GM12878 (cell line): ENCODE data around the gene CTSD. TPM values are rescaled to one million over a fixed set of nuclear protein-coding genes. Genes with fewer than 3 reads are reported as not detected.
A peak's percentile ranks its signal among the peaks of the same experiment; 100 is the strongest.

Source experiments
- ATAC-seq: fragments of 200-7000 bp; cut with Tn5 transposase; 3 replicates; pipeline ENCODE4 v1.9.1; 2020; ENCODE audit warnings: mild to moderate bottlenecking, moderate library complexity
- BruUV-seq: library from RNA; stranded (reverse); fragments of 400-500 nt; replicated peaks from 2 replicates; lab custom pipeline; 2021; lab: Mats Ljungman, UMichigan
- CTCF ChIA-PET: fragments of 300-600 bp; sonication (Branson Sonifier 250); formaldehyde crosslinking; extraction: SDS; loops from one replicate; lab custom pipeline; 2021; ENCODE audit warnings: inconsistent platforms; lab: Yijun Ruan, JAX
- POLR2A ChIA-PET: fragments of 350-600 bp; formaldehyde crosslinking; extraction: SDS; loops from one replicate; lab custom pipeline; 2021; ENCODE audit warnings: inconsistent platforms; lab: Charles Lee
- RAD21 ChIA-PET: fragments of 300-600 bp; sonication (Branson Sonifier 250); formaldehyde crosslinking; loops from one replicate; lab custom pipeline; 2023; ENCODE audit warnings: antibody characterized with exemption; ENCODE audit not compliant: unreplicated experiment; lab: Charles Lee
- SMC1A ChIA-PET: fragments of 300-600 bp; sonication (Branson Sonifier 250); formaldehyde crosslinking; loops from one replicate; lab custom pipeline; 2023; ENCODE audit not compliant: unreplicated experiment, uncharacterized antibody; lab: Charles Lee
- DNase-seq: peaks from one replicate; pipeline ENCODE4 v3.0.0-alpha.2; 2011; ENCODE audit warnings: low read depth, low spot score
- FAIRE-seq: peaks from 3 replicates; lab custom pipeline; 2011; peaks lifted over from hg19 to GRCh38; lab: Jason Lieb, UNC
- H2AFZ ChIP-seq: 2 replicates; pipeline ENCODE4 v1.6.0; 2011; ENCODE audit warnings: low read depth, low read length, control low read depth; ENCODE audit not compliant: control insufficient read depth
- H3K27ac ChIP-seq: 2 replicates; pipeline ENCODE4 v1.5.1; 2011; ENCODE audit warnings: control low read depth; ENCODE audit not compliant: control insufficient read depth, insufficient read depth
- H3K27me3 ChIP-seq, 2 experiments: replicated peaks in 1 of 2; 2 replicates each; pipeline versions ENCODE4 v1.6.0 to v1.6.1; 2011; ENCODE audit warnings: low read length in 1 of 2; ENCODE audit not compliant: control insufficient read depth in 2 of 2, insufficient read depth in 2 of 2
- H3K36me3 ChIP-seq, 2 experiments: 2 replicates each; pipeline ENCODE4 v1.5.1; 2011; ENCODE audit warnings: low read length in 1 of 2; ENCODE audit not compliant: control insufficient read depth in 2 of 2, insufficient read depth in 2 of 2
- H3K4me1 ChIP-seq: 2 replicates; pipeline ENCODE4 v1.6.1; 2011; ENCODE audit warnings: mild to moderate bottlenecking, low read length, moderate library complexity, mixed read lengths; ENCODE audit not compliant: control insufficient read depth, insufficient read depth
- H3K4me2 ChIP-seq: 2 replicates; pipeline ENCODE4 v1.6.0; 2011; ENCODE audit warnings: control low read depth; ENCODE audit not compliant: control insufficient read depth, insufficient read depth
- H3K4me3 ChIP-seq: fragments of 200-600 bp; sonication (generic); 2 replicates; pipeline ENCODE4 v1.5.1; 2016
- H3K79me2 ChIP-seq: 2 replicates; pipeline ENCODE4 v1.6.0; 2011; ENCODE audit warnings: low read length; ENCODE audit not compliant: control insufficient read depth, insufficient read depth
- H3K9ac ChIP-seq: 2 replicates; pipeline ENCODE4 v1.8.0; 2011; ENCODE audit warnings: low read length, control low read depth, mixed read lengths; ENCODE audit not compliant: control insufficient read depth, insufficient read depth
- H3K9me3 ChIP-seq: replicated peaks from 3 replicates; pipeline ENCODE4 v1.5.1; 2011; ENCODE audit warnings: mild to moderate bottlenecking, low read length; ENCODE audit not compliant: control insufficient read depth, insufficient read depth
- H4K20me1 ChIP-seq: 2 replicates; pipeline ENCODE4 v1.6.0; 2011; ENCODE audit not compliant: control insufficient read depth, insufficient read depth
- ATF3 ChIP-seq: IDR thresholded peaks from 2 replicates; pipeline ENCODE4 v1.6.1; 2011; ENCODE audit warnings: low read depth, mild to moderate bottlenecking, low read length, moderate library complexity, borderline replicate concordance; ENCODE audit errors: extremely low read depth
- BCLAF1 ChIP-seq: fragments of 450-650 bp; IDR thresholded peaks from 2 replicates; pipeline ENCODE4 v1.6.1; 2017; ENCODE audit warnings: antibody characterized with exemption, mild to moderate bottlenecking, moderate library complexity
- CREM ChIP-seq: IDR thresholded peaks from 2 replicates; pipeline ENCODE4 v1.6.1; 2014; ENCODE audit warnings: antibody characterized with exemption, low read depth
- IKZF1 ChIP-seq: fragments of 450-650 bp; conservative IDR thresholded peaks from 2 replicates; pipeline ENCODE4 v1.6.1; 2017; ENCODE audit warnings: antibody characterized with exemption, mild to moderate bottlenecking
- KDM1A ChIP-seq: fragments of 200-600 bp; sonication (generic); IDR thresholded peaks from 2 replicates; pipeline ENCODE4 v1.6.1; 2016; ENCODE audit warnings: borderline replicate concordance
- MEF2A ChIP-seq: IDR thresholded peaks from 2 replicates; pipeline ENCODE4 v1.6.1; 2011; ENCODE audit warnings: low read depth, mild to moderate bottlenecking, low read length, moderate library complexity; ENCODE audit not compliant: insufficient read depth
- RELA ChIP-seq: fragments of 450-650 bp; IDR thresholded peaks from 2 replicates; pipeline ENCODE4 v1.8.0; 2014; ENCODE audit warnings: borderline replicate concordance; ENCODE audit not compliant: partially characterized antibody
- ZSCAN29 ChIP-seq: fragments of 450-650 bp; IDR thresholded peaks from 2 replicates; pipeline ENCODE4 v1.6.1; 2017; ENCODE audit warnings: mild to moderate bottlenecking, moderate library complexity
- WGBS: methylation state at CpG from one replicate; pipeline ENCODE4 v1.1.6; 2016; ENCODE audit warnings: low lambda C conversion rate; ENCODE audit not compliant: insufficient replicate concordance, insufficient coverage; ENCODE audit errors: missing lambda C conversion rate; 5-methylcytosine and 5-hydroxymethylcytosine counted together
- in situ Hi-C: fragments of 300-500 bp; cut with MboI; formaldehyde crosslinking; loops from 9 replicates; pipeline ENCODE4 v1.14.3; 2018; ENCODE audit warnings: mixed read lengths
- intact Hi-C: fragments of 100-400 bp; cut with micrococcal nuclease; formaldehyde crosslinking; loops from one replicate; pipeline ENCODE4 v1.14.2; 2022; ENCODE audit not compliant: unreplicated experiment
- polyA plus RNA-seq, 11 experiments: library from polyadenylated mRNA; depleted of rRNA in 4 of 11; unstranded in 6 of 11; stranded (reverse) in 5 of 11; fragments of >200 nt; fragmentation: Nextera tagmentation in 4 of 11; fragmentation: Illumina TruSeq in 1 of 11; extraction: Ambion mirVana in 4 of 11; extraction: Trizol in 1 of 11; gene quantifications; 1 replicate in 1 of 11; 2 replicates in 10 of 11; pipeline versions ENCODE4 v1.2.1 to v1.2.3, GENCODE V29; 2011 to 2016; ENCODE audit warnings: inconsistent platforms in 2 of 11, missing spikeins in 2 of 11, low read depth in 1 of 11
- total RNA-seq, 4 experiments: library from RNA; depleted of rRNA in 3 of 4; stranded (reverse); fragments of >200 nt in 3 of 4; fragmentation: Illumina TruSeq in 1 of 4; extraction: Trizol in 1 of 4; gene quantifications; 2 replicates each; pipeline versions ENCODE4 v1.2.1 to v1.2.3, GENCODE V29; 2013 to 2021
- TF ChIP-seq, protein P1 (sequence below): fragments of 450-650 bp; IDR thresholded peaks from 2 replicates; pipeline ENCODE4 v1.6.1; 2017; ENCODE audit warnings: mild to moderate bottlenecking
- TF ChIP-seq, protein P2 (sequence below): fragments of 450-650 bp; IDR thresholded peaks from 2 replicates; pipeline ENCODE4 v1.6.1; 2017; ENCODE audit warnings: mild to moderate bottlenecking, moderate library complexity

Gene CTSD
- total and polyA plus RNA-seq, 10 of the 15 experiments (the other 5 are each of a cell fraction or from before 2014, with no cell fraction given) = 0.42 to 54.6 (median 25.0) TPM

DNA sequence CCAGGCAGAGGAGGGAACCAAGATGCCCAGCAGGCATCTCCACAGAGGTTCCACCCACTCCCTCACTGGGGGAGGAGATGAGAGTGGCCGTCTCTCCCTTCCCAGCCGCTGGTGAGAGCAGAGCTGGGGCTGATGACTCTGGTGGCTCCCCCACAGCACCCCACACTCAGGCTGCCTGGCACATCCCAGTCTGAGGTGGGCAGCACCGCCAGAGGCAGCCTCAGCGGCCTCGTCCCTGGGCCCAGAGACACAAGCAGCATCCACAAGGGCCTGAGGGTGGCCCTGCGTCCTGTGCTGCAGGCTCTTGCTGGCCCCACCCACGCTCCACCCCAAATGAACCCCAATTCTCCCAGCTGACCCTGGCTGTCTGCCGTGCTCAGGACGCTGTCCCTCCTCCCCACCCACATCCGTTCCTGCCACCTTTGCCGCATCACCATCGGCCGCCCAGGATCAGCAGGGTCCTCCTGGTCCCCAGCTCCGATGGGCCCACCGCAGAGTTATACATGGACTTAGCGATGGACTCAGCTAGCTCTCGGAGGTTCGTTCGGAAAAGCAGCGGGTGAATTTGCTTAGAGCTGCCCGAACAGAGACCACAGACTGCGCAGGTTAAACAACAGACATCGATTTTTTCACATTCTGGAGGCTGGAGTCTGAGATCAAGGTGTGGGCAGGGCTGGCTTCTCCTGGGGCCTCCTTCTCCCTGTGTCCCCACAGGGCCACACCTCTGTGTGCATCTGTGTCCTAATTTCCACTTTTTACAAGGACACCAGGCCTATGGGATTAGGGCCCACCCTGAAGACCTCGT is 20.2 kb upstream of the CTSD start (continued):
- no peak for TF ChIP-seq IKZF1
- no peak for TF ChIP-seq RELA
- TF ChIP-seq ZSCAN29 = no peak

DNA sequence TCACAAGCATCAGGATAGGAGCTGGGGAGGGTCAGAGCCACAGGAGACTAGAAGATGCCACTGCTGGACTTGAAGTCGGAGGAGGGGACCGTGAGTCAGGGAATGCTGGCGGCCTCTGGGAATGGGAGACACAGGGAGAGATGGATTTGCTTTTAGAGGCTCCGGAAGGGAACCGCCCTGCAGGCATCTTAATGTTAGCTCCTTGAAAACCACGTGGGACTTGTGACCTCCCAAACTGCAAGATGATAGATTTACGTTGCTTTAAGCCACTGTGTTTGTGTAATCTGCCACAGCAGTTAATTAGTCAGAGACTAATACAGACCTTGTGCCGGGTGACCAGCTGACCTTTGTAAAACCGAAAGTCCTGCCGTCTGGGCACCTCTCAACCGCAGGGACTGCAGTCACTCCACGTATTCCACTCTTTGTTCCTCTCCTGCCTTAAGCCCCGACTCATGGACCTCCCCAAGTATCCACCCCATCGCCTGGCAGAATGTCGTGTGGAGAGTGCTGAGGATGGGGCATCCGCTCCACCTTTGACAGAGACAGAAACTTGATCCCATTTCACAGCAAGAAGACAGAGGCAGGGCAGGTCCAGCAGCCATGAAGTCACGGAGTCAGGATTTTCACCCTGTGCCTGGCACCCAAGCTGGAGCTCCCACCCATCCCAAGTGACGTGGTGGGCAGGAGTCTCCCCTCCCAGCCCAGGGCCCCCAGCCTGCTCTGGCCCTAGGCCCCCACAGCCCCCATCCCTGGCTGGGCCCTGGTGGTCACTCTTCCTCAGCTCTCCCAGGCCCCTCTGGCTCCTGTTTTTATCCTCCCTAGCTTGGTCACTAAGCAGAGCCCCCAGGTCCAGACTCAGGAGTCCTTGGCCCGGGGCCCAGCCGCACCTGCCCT is 19.4 kb upstream of the CTSD start:
- intact Hi-C loops = no loop called here
- H3K9ac ChIP-seq = no peak overlapping the region
- DNase-seq = no peak
- no peaks in the 10 kb centered on the region; a peak in 2 of 4 replicates for H3K27me3 ChIP-seq
- in situ Hi-C loops = no loop called here
- H3K4me3 ChIP-seq = no peak overlapping the region
- H3K27ac ChIP-seq = no peak overlapping the region
- FAIRE-seq = no peak
- H2AFZ ChIP-seq = no peak overlapping the region
- H3K4me1 ChIP-seq = no peaks in the 10 kb centered on the region
- 18% methylated on average over 19 of the region's 20 CpGs for WGBS
- H3K9me3 ChIP-seq = no peaks in the 10 kb centered on the region
- H3K36me3 ChIP-seq = no peaks in the 10 kb centered on the region
- POLR2A ChIA-PET = no interaction called here
- H3K79me2 ChIP-seq = no peaks in the 10 kb centered on the region
- CTCF ChIA-PET = interaction anchor here (0.9 kb wide), 1 partner anchor 89 kb away, joined by 3 read pairs; no protein-coding TSS in a partner anchor
- BruUV-seq = no TSS peak
- peak; percentile 59 for ATAC-seq
- H3K4me2 ChIP-seq = no peak overlapping the region
- SMC1A ChIA-PET = no interaction called here
- RAD21 ChIA-PET = no interaction called here
- H4K20me1 ChIP-seq = no peaks in the 10 kb centered on the region
- TF ChIP-seq CREM (no peak), IKZF1 (no peak), MEF2A (no peak), KDM1A (no peak), ATF3 (no peak), BCLAF1 (no peak), ZSCAN29 (no peak)
- TF ChIP-seq, protein P1, sequence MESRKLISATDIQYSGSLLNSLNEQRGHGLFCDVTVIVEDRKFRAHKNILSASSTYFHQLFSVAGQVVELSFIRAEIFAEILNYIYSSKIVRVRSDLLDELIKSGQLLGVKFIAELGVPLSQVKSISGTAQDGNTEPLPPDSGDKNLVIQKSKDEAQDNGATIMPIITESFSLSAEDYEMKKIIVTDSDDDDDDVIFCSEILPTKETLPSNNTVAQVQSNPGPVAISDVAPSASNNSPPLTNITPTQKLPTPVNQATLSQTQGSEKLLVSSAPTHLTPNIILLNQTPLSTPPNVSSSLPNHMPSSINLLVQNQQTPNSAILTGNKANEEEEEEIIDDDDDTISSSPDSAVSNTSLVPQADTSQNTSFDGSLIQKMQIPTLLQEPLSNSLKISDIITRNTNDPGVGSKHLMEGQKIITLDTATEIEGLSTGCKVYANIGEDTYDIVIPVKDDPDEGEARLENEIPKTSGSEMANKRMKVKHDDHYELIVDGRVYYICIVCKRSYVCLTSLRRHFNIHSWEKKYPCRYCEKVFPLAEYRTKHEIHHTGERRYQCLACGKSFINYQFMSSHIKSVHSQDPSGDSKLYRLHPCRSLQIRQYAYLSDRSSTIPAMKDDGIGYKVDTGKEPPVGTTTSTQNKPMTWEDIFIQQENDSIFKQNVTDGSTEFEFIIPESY = no peak
- TF ChIP-seq, protein P2, sequence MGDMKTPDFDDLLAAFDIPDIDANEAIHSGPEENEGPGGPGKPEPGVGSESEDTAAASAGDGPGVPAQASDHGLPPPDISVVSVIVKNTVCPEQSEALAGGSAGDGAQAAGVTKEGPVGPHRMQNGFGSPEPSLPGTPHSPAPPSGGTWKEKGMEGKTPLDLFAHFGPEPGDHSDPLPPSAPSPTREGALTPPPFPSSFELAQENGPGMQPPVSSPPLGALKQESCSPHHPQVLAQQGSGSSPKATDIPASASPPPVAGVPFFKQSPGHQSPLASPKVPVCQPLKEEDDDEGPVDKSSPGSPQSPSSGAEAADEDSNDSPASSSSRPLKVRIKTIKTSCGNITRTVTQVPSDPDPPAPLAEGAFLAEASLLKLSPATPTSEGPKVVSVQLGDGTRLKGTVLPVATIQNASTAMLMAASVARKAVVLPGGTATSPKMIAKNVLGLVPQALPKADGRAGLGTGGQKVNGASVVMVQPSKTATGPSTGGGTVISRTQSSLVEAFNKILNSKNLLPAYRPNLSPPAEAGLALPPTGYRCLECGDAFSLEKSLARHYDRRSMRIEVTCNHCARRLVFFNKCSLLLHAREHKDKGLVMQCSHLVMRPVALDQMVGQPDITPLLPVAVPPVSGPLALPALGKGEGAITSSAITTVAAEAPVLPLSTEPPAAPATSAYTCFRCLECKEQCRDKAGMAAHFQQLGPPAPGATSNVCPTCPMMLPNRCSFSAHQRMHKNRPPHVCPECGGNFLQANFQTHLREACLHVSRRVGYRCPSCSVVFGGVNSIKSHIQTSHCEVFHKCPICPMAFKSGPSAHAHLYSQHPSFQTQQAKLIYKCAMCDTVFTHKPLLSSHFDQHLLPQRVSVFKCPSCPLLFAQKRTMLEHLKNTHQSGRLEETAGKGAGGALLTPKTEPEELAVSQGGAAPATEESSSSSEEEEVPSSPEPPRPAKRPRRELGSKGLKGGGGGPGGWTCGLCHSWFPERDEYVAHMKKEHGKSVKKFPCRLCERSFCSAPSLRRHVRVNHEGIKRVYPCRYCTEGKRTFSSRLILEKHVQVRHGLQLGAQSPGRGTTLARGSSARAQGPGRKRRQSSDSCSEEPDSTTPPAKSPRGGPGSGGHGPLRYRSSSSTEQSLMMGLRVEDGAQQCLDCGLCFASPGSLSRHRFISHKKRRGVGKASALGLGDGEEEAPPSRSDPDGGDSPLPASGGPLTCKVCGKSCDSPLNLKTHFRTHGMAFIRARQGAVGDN = no peak
